SK-N-SH (cell line): Measurements from ENCODE around the gene DPYSL5. TPM values are rescaled to one million over a fixed set of nuclear protein-coding genes. Genes with fewer than 3 reads are reported as not detected.

Source experiments
- CTCF ChIA-PET: fragments of 300-600, 350-600 bp; formaldehyde crosslinking; extraction: SDS; loops from one replicate; lab custom pipeline; 2021; lab: Yijun Ruan, JAX
- POLR2A ChIA-PET: fragments of 350-600 bp; sonication (Branson Sonifier 250); formaldehyde crosslinking; extraction: SDS; loops from one replicate; lab custom pipeline; 2020; ENCODE audit warnings: antibody characterized with exemption, inconsistent platforms; lab: Yijun Ruan, JAX
- DNase-seq: peaks from one replicate; pipeline ENCODE4 v3.0.0; 2012
- H2AFZ ChIP-seq: fragments of 200-600 bp; sonication (generic); 2 replicates; pipeline ENCODE4 v1.8.1; 2016; ENCODE audit warnings: antibody characterized with exemption, mild to moderate bottlenecking, low read depth
- H3F3A ChIP-seq: fragments of 200-600 bp; sonication (generic); replicated peaks from 2 replicates; pipeline ENCODE3; 2016; ENCODE audit warnings: antibody characterized with exemption, mild to moderate bottlenecking; ENCODE audit not compliant: insufficient read depth
- H3K27ac ChIP-seq, 2 experiments: fragments of 200-500 bp in 1 of 2; fragments of 200-600 bp in 1 of 2; sonication (Bioruptor generic) in 1 of 2; sonication (generic), shearing (Covaris generic) in 1 of 2; 2 replicates each; pipeline versions ENCODE4 v1.5.1 to v1.6.1; 2014 to 2016; ENCODE audit warnings: low read depth in 2 of 2, inconsistent platforms in 1 of 2, low read length in 1 of 2, mild to moderate bottlenecking in 1 of 2, mixed read lengths in 1 of 2
- H3K27me3 ChIP-seq: fragments of 200-600 bp; sonication (generic), shearing (Covaris generic); 2 replicates; pipeline ENCODE4 v1.6.1; 2016; ENCODE audit warnings: mixed run types; ENCODE audit not compliant: insufficient read depth
- H3K36me3 ChIP-seq, 2 experiments: fragments of 200-500 bp in 1 of 2; fragments of 200-600 bp in 1 of 2; sonication (Bioruptor generic) in 1 of 2; sonication (generic) in 1 of 2; replicated peaks in 1 of 2; 2 replicates each; pipeline versions ENCODE3 to v1.5.1; 2014 to 2016; ENCODE audit warnings: low read length in 1 of 2, mild to moderate bottlenecking in 1 of 2; ENCODE audit not compliant: insufficient read depth in 2 of 2, control insufficient read depth in 1 of 2
- H3K4me1 ChIP-seq, 2 experiments: fragments of 200-500 bp in 1 of 2; fragments of 200-600 bp in 1 of 2; sonication (Bioruptor generic) in 1 of 2; sonication (generic), shearing (Covaris generic) in 1 of 2; 2 replicates each; pipeline versions ENCODE4 v1.5.1 to v1.6.1; 2014 to 2016; ENCODE audit warnings: low read depth in 1 of 2, low read length in 1 of 2, mixed run types in 1 of 2; ENCODE audit not compliant: insufficient read depth in 2 of 2, control insufficient read depth in 1 of 2
- H3K4me2 ChIP-seq: fragments of 200-600 bp; sonication (generic), shearing (Covaris generic); 2 replicates; pipeline ENCODE4 v1.6.1; 2017; ENCODE audit warnings: mixed run types
- H3K4me3 ChIP-seq, 2 experiments: fragments of 200-500 bp in 1 of 2; fragments of 200-600 bp in 1 of 2; sonication (Bioruptor generic) in 1 of 2; sonication (generic), shearing (Covaris generic) in 1 of 2; 2 replicates each; pipeline versions ENCODE4 v1.5.1 to v1.8.1; 2014 to 2016; ENCODE audit warnings: low read depth in 2 of 2, inconsistent platforms in 1 of 2, low read length in 1 of 2, mild to moderate bottlenecking in 1 of 2, mixed read lengths in 1 of 2, moderate library complexity in 1 of 2
- H3K79me2 ChIP-seq: fragments of 200-600 bp; sonication (generic); 2 replicates; pipeline ENCODE4 v1.8.1; 2017; ENCODE audit warnings: mild to moderate bottlenecking; ENCODE audit not compliant: insufficient read depth
- H3K9ac ChIP-seq: fragments of 200-600 bp; sonication (generic); 2 replicates; pipeline ENCODE4 v1.6.1; 2017; ENCODE audit warnings: mixed run types
- H3K9me2 ChIP-seq: fragments of 200-600 bp; sonication (generic); 2 replicates; pipeline ENCODE4 v1.6.1; 2017; ENCODE audit warnings: mixed run types
- H3K9me3 ChIP-seq: fragments of 200-600 bp; sonication (generic); 2 replicates; pipeline ENCODE4 v1.6.1; 2017; ENCODE audit warnings: mixed run types, mild to moderate bottlenecking, moderate library complexity
- H4K20me1 ChIP-seq: fragments of 200-600 bp; sonication (generic); 2 replicates; pipeline ENCODE4 v1.6.1; 2017; ENCODE audit warnings: mild to moderate bottlenecking, mixed run types; ENCODE audit not compliant: insufficient read depth
- FOSL2 ChIP-seq: IDR thresholded peaks from 2 replicates; pipeline ENCODE4 v1.4.0; 2012; ENCODE audit warnings: low read depth, mild to moderate bottlenecking, moderate library complexity, borderline replicate concordance
- JUND ChIP-seq: IDR thresholded peaks from 2 replicates; pipeline ENCODE4 v1.4.0; 2012
- MXI1 ChIP-seq: IDR thresholded peaks from 2 replicates; pipeline ENCODE4 v1.6.1; 2012; ENCODE audit warnings: mild to moderate bottlenecking, low read depth, low read length, improper control_type of control experiment
- NRF1 ChIP-seq: IDR thresholded peaks from 2 replicates; pipeline ENCODE4 v1.6.1; 2012; ENCODE audit warnings: low read depth, mild to moderate bottlenecking, low read length
- RFX5 ChIP-seq: IDR thresholded peaks from 2 replicates; pipeline ENCODE4 v1.6.1; 2012; ENCODE audit warnings: mild to moderate bottlenecking, improper control_type of control experiment, low read length
- SIN3A ChIP-seq: IDR thresholded peaks from 2 replicates; pipeline ENCODE4 v1.6.1; 2012; ENCODE audit warnings: low read depth, mild to moderate bottlenecking, low read length, moderate library complexity, borderline replicate concordance
- TCF12 ChIP-seq: IDR thresholded peaks from 2 replicates; pipeline ENCODE4 v1.4.0; 2012
- WGBS: methylation state at CpG from one replicate; pipeline ENCODE4 v1.1.6; 2017; ENCODE audit warnings: low lambda C conversion rate; 5-methylcytosine and 5-hydroxymethylcytosine counted together
- polyA plus RNA-seq, 3 experiments: library from polyadenylated mRNA; depleted of rRNA; stranded (reverse); fragments of >200 nt; gene quantifications; 2 replicates each; pipeline ENCODE4 v1.2.3, GENCODE V29; 2012
- TF ChIP-seq, protein P1 (sequence below): fragments of 150-350 bp; IDR thresholded peaks from 2 replicates; pipeline ENCODE4 v1.6.1; 2016; ENCODE audit warnings: mild to moderate bottlenecking, low read depth, low read length

DPYSL5 gene
- polyA plus RNA-seq, 1 of the 3 experiments (the other 2 are of a cell fraction), result 0.79 TPM

DNA sequence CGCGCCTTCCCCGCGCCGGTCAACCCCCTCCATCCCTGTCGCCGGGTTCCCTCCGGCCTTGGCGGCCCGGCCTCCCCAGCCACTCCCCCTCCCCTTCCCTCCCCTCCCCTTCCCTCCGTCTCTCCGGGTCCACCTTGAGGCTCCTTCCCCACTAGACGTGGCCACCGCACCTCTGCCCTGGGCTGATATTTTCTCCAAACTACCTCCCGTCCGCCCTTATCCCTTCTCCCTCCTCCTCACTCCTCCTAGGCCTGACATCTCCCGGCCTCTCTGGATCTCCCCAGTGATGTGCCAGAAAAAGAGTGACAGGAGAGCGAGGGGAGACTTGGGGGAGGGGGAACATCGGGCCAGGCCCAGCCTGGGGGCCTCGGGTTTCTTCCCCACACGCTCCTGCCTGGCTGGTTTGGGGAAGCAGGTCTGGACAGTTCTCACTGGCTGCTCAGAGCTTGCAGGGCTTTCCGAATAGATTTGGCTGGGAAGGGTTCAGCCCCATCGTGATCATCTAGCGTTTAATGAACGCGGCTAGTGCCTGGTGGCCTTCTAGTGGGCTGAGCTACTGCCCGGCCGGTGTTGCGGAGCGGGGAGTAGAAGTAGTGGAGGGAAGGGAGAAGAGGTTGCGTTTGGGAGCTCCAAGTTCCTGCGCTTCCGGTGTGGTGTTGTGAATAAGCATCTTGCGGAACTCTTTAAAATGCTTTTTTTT lies 123.1 kb downstream of the DPYSL5 start:
- no peaks in the 10 kb centered on the region for H3K9me3 ChIP-seq
- peaks cover 7% of the 10 kb centered on the region; the same call in 1 of the 2 replicates for H3K27me3 ChIP-seq
- POLR2A ChIA-PET, result interaction anchor here (1.4 kb wide), 1 partner anchor 114 kb away, joined by 3 read pairs; no protein-coding TSS in a partner anchor
- H3K9ac ChIP-seq, result peak overlapping the region; percentile 48
- 26% methylated on average over 27 of the region's 34 CpGs for WGBS
- TF ChIP-seq MXI1, result peak; percentile 71; the same call in 1 of the 2 replicates
- no peak for TF ChIP-seq SIN3A
- TF ChIP-seq JUND, result no peak
- no peak for TF ChIP-seq FOSL2
- no peaks in the 10 kb centered on the region for H3K36me3 ChIP-seq
- peaks cover 0 to 15% of the 10 kb centered on the region in 2 experiments; a peak in 2 of 4 replicates for H3K4me1 ChIP-seq
- peak overlapping the region; percentile 98 for H3K4me2 ChIP-seq
- CTCF ChIA-PET, result interaction anchor here (0.6 to 4.9 kb wide), 12 partner anchors 9 to 125 kb away, joined by 3 to 37 read pairs (median 4); no protein-coding TSS in a partner anchor
- H3K79me2 ChIP-seq, result no peaks in the 10 kb centered on the region
- no peaks in the 10 kb centered on the region; the same call in 1 of the 2 replicates for H4K20me1 ChIP-seq
- peak overlapping the region in 1 of 2 experiments; percentile 7; a peak in 1 of 4 replicates for H3K27ac ChIP-seq
- H3K9me2 ChIP-seq, result no peaks in the 10 kb centered on the region
- peak overlapping the region; percentile 65 to 78 for H3K4me3 ChIP-seq
- H2AFZ ChIP-seq, result peak overlapping the region; percentile 87
- peaks cover 4% of the 10 kb centered on the region for H3F3A ChIP-seq
- DNase-seq, result peak; percentile 74

DNA sequence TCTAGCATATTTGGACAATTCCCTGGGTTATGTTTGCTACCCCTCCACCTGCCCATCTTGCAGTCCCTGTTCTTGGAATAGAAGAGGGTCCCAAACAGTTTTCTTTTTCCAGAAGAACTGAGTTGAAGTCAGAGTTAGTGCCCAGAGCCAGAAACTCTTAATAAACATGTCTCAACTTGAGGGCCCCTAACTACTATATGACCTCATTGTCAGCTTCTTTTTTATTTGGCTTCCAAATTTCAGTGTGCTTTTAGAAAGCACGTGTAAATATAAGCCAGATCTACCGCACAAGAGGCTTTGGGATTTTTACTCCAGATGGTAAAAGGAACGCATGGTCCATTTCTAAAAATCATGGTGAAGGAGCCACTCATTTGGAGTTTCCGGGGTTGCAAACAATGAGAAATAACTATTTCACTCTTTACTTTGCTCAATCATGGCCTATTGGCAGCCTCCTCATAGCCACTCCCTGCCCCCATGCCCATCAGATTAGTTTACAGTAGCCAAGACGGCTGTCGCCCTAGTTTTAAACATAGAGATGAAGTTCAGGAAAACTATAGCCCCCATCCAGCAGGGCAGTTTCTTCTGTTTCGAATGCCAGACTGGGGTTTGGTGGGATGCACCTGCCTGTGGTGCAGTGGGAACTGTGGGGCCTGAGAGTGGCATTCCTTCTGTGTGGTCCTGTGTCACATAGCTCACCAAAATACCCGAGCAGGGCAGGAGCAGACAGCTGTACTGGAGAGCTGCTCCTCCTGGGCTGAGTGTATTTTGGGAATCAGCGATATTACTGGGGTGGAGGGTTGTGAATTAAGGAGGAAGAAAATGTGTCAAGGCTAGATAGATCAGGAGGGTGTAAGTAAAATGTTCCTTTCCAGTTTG lies 124.2 kb downstream of the DPYSL5 start:
- DNase-seq, result no peak
- no peaks in the 10 kb centered on the region for H3K9me3 ChIP-seq
- peaks cover 7% of the 10 kb centered on the region; the same call in 1 of the 2 replicates for H3K27me3 ChIP-seq
- H3K36me3 ChIP-seq, result no peaks in the 10 kb centered on the region
- WGBS, result 89% methylated on average over 9 of the region's 9 CpGs
- H2AFZ ChIP-seq, result no peak overlapping the region
- 0 out of 4 replicates have a peak overlapping the region, but pooled peaks of 1 of the 2 experiments have one; percentile 65 for H3K4me3 ChIP-seq
- peaks cover 0 to 18% of the 10 kb centered on the region in 2 experiments; a peak in 2 of 4 replicates for H3K4me1 ChIP-seq
- peak overlapping the region; percentile 98; the same call in 1 of the 2 replicates for H3K4me2 ChIP-seq
- CTCF ChIA-PET, result interaction anchor here (0.6 to 4.9 kb wide), 11 partner anchors 8 to 126 kb away, joined by 3 to 37 read pairs (median 5); no protein-coding TSS in a partner anchor
- no peaks in the 10 kb centered on the region for H3K79me2 ChIP-seq
- no peak for TF ChIP-seq RFX5
- no peak for TF ChIP-seq NRF1
- TF ChIP-seq TCF12, result no peak
- TF ChIP-seq, protein P1, sequence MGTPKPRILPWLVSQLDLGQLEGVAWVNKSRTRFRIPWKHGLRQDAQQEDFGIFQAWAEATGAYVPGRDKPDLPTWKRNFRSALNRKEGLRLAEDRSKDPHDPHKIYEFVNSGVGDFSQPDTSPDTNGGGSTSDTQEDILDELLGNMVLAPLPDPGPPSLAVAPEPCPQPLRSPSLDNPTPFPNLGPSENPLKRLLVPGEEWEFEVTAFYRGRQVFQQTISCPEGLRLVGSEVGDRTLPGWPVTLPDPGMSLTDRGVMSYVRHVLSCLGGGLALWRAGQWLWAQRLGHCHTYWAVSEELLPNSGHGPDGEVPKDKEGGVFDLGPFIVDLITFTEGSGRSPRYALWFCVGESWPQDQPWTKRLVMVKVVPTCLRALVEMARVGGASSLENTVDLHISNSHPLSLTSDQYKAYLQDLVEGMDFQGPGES, result no peak
- no peak overlapping the region for H3K9ac ChIP-seq
- H4K20me1 ChIP-seq, result no peaks in the 10 kb centered on the region; the same call in 1 of the 2 replicates
- POLR2A ChIA-PET, result interaction anchor here (0.7 to 1.4 kb wide), 2 partner anchors 79 to 113 kb away, joined by 3 read pairs; partner anchors contain the start of gene AGBL5
- peaks cover 4% of the 10 kb centered on the region for H3F3A ChIP-seq
- no peaks in the 10 kb centered on the region for H3K9me2 ChIP-seq
- no peak overlapping the region for H3K27ac ChIP-seq
